ENCODE measurements around the gene TBX20.
"Not testable (repeated sequence)": the region's sequence is repeated elsewhere in the genome, so short reads cannot be mapped to it uniquely, and the experiment has no call there.

TBX20 gene

GRCh38 chr7:35220176-35220575, 33.7 kb downstream of the TBX20 start:
- DNase-seq, result not testable (repeated sequence)

- DNase-seq, result not testable (repeated sequence)
Observed at GRCh38 chr7:35216033-35216432, 37.9 kb downstream of the TBX20 start.

- DNase-seq, result not testable (repeated sequence)
Observed at GRCh38 chr7:35215063-35215462, 38.8 kb downstream of the TBX20 start.

- DNase-seq, result not testable (repeated sequence)
Observed at GRCh38 chr7:35206924-35207323, 47.0 kb downstream of the TBX20 start.

GRCh38 chr7:35204850-35205249, 49.0 kb downstream of the TBX20 start:
- DNase-seq, result not testable (repeated sequence)

GRCh38 chr7:35204031-35204430, 49.9 kb downstream of the TBX20 start:
- DNase-seq, result not testable (repeated sequence)

GRCh38 chr7:35202353-35202752, 51.5 kb downstream of the TBX20 start:
- not testable (repeated sequence) for DNase-seq

GRCh38 chr7:35200170-35200569, 53.7 kb downstream of the TBX20 start:
- not testable (repeated sequence) for DNase-seq

- not testable (repeated sequence) for DNase-seq
Observed at GRCh38 chr7:35198370-35199140, 55.3 kb downstream of the TBX20 start.

- not testable (repeated sequence) for DNase-seq
Observed at GRCh38 chr7:35191571-35191970, 62.3 kb downstream of the TBX20 start.

GRCh38 chr7:35190146-35190773, 63.6 kb downstream of the TBX20 start:
- not testable (repeated sequence) for DNase-seq

GRCh38 chr7:35186751-35187150, 67.1 kb downstream of the TBX20 start:
- not testable (repeated sequence) for DNase-seq

GRCh38 chr7:35185908-35186731, 67.8 kb downstream of the TBX20 start:
- no peak for DNase-seq

GRCh38 chr7:35185578-35185907, 68.4 kb downstream of the TBX20 start:
- not testable (repeated sequence) for DNase-seq

GRCh38 chr7:35184961-35185360, 68.9 kb downstream of the TBX20 start:
- DNase-seq, result not testable (repeated sequence)

- DNase-seq, result not testable (repeated sequence)
Observed at GRCh38 chr7:35183873-35184503, 69.9 kb downstream of the TBX20 start.

- not testable (repeated sequence) for DNase-seq
Observed at GRCh38 chr7:35180665-35181064, 73.2 kb downstream of the TBX20 start.

- DNase-seq, result not testable (repeated sequence)
Observed at GRCh38 chr7:35173176-35173575, 80.7 kb downstream of the TBX20 start.

GRCh38 chr7:35172131-35172530, 81.8 kb downstream of the TBX20 start:
- DNase-seq, result not testable (repeated sequence)

GRCh38 chr7:35167658-35168057, 86.2 kb downstream of the TBX20 start:
- DNase-seq, result not testable (repeated sequence)

GRCh38 chr7:35167158-35167557, 86.7 kb downstream of the TBX20 start:
- not testable (repeated sequence) for DNase-seq

GRCh38 chr7:35161059-35161740, 92.7 kb downstream of the TBX20 start:
- DNase-seq, result not testable (repeated sequence)

Data from CD4-positive, alpha-beta T cell treated with Interferon alpha-2 for 1 hour (primary cell).